GM06990 (cell line): Measurements from ENCODE around the gene ACAT1.
"Not testable (repeated sequence)": the region's sequence is repeated elsewhere in the genome, so short reads cannot be mapped to it uniquely, and the experiment has no call there.

ENCODE experiments used
- DNase-seq: peaks from one replicate; pipeline ENCODE4 v3.0.0-alpha.2; 2011; ENCODE audit not compliant: insufficient read length; ENCODE audit errors: extremely low read depth
- H3K27me3 ChIP-seq: replicated peaks from 2 replicates; pipeline ENCODE4 v1.6.0; 2011; ENCODE audit warnings: low read length; ENCODE audit not compliant: control insufficient read depth, insufficient read depth
- H3K36me3 ChIP-seq: 2 replicates; pipeline ENCODE4 v1.5.1; 2011; ENCODE audit warnings: low read length; ENCODE audit not compliant: control insufficient read depth, insufficient read depth
- H3K4me3 ChIP-seq: replicated peaks from 2 replicates; pipeline ENCODE4 v1.5.1; 2011; ENCODE audit warnings: low read depth, mild to moderate bottlenecking, control low read depth, low read length
- TF ChIP-seq, protein P1 (sequence below): IDR thresholded peaks from 2 replicates; pipeline ENCODE4 v1.5.1; 2011; ENCODE audit warnings: low read length, control low read depth, mild to moderate bottlenecking, inconsistent platforms; ENCODE audit not compliant: insufficient read depth, poor library complexity, severe bottlenecking

The ACAT1 gene

GRCh38 chr11:108117746-108118371 is 3.5 kb upstream of the ACAT1 start:
- H3K4me3 ChIP-seq = no peak overlapping the region
- H3K27me3 ChIP-seq = no peaks in the 10 kb centered on the region
- DNase-seq = peak; percentile 26
- TF ChIP-seq, protein P1, sequence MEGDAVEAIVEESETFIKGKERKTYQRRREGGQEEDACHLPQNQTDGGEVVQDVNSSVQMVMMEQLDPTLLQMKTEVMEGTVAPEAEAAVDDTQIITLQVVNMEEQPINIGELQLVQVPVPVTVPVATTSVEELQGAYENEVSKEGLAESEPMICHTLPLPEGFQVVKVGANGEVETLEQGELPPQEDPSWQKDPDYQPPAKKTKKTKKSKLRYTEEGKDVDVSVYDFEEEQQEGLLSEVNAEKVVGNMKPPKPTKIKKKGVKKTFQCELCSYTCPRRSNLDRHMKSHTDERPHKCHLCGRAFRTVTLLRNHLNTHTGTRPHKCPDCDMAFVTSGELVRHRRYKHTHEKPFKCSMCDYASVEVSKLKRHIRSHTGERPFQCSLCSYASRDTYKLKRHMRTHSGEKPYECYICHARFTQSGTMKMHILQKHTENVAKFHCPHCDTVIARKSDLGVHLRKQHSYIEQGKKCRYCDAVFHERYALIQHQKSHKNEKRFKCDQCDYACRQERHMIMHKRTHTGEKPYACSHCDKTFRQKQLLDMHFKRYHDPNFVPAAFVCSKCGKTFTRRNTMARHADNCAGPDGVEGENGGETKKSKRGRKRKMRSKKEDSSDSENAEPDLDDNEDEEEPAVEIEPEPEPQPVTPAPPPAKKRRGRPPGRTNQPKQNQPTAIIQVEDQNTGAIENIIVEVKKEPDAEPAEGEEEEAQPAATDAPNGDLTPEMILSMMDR = peak; percentile 44
- H3K36me3 ChIP-seq = no peaks in the 10 kb centered on the region

DNA sequence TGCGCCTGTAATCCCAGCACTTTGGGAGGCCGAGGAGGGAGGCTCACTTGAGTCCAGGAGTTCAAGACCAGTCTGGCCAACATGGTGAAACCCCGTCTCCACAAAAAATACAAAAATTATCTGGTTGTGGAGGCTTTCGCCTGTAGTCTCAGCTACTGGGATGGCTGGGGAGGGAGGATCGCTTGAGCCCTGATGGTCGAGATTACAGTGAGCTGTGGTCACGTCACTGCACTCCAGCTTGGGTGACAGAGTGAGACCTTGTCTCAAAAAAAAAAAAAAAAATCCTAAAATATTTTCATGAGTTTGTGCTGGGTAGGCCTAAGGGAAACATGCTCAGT is 462 bp upstream of the ACAT1 start:
- DNase-seq, H3K36me3 ChIP-seq, H3K27me3 ChIP-seq: not testable (repeated sequence)
- H3K4me3 ChIP-seq = peak overlapping the region; percentile 86

DNA sequence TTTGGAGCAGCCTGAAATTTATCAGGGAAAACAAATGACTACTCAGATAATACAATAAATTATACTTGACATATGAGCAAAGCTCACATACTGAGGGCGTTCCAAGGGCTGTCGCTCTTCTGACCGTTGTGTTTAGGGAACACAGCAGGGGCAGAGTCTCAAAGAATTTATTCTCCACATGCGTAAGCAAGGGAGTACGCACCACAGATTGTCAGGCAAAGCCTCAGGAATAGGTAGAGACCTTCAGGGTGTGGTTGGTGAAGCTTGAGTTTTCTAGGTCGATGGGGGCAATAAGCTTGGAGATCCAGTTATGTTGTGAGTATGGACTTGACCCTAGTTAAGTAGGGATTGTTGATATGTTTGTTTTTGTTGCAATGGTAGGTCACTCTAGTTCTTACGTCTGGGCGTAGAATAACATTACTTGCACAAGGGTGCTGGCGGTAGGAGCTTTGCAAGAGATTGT is 830 bp downstream of the ACAT1 start:
- H3K36me3 ChIP-seq = no peaks in the 10 kb centered on the region
- DNase-seq = no peak
- peak overlapping the region; percentile 86 for H3K4me3 ChIP-seq
- TF ChIP-seq, protein P1 = no peak
- H3K27me3 ChIP-seq = no peaks in the 10 kb centered on the region

DNA sequence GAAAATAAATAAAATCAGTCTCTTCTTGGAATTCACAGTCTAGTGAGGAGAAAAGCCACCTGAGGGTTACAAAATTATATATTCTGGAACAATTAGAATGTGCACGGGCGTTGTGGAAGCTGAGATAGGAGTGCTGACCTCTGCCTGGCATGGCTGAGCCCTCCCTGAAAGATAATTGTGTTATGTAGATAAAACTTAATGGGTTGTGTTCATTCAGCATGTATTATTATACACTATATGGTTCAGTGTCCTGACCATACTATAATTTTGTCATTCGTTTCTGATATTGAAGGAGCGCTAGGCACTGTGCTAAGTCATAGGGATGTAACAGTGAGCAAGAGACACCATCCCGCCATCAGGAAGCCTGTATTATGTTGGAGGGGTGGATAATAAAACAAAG is 3.7 kb downstream of the ACAT1 start:
- TF ChIP-seq, protein P1 = no peak
- DNase-seq = no peak
- Histone ChIP-seq H3K27me3 (no peaks in the 10 kb centered on the region), H3K4me3 (no peak overlapping the region), H3K36me3 (no peaks in the 10 kb centered on the region; the same call in 1 of the 2 replicates)

- no peak for DNase-seq
- no peak overlapping the region for H3K4me3 ChIP-seq
- no peaks in the 10 kb centered on the region for H3K27me3 ChIP-seq
- TF ChIP-seq, protein P1 = no peak
- no peaks in the 10 kb centered on the region; the same call in none of the 2 replicates for H3K36me3 ChIP-seq
Measured at GRCh38 chr11:108128772-108129171, 7.4 kb downstream of the ACAT1 start.

- TF ChIP-seq, protein P1 = no peak
- no peaks in the 10 kb centered on the region; the same call in none of the 2 replicates for H3K36me3 ChIP-seq
- H3K4me3 ChIP-seq = no peak overlapping the region
- no peak for DNase-seq
- H3K27me3 ChIP-seq = no peaks in the 10 kb centered on the region
Measured at GRCh38 chr11:108131993-108132392, 10.6 kb downstream of the ACAT1 start.

DNA sequence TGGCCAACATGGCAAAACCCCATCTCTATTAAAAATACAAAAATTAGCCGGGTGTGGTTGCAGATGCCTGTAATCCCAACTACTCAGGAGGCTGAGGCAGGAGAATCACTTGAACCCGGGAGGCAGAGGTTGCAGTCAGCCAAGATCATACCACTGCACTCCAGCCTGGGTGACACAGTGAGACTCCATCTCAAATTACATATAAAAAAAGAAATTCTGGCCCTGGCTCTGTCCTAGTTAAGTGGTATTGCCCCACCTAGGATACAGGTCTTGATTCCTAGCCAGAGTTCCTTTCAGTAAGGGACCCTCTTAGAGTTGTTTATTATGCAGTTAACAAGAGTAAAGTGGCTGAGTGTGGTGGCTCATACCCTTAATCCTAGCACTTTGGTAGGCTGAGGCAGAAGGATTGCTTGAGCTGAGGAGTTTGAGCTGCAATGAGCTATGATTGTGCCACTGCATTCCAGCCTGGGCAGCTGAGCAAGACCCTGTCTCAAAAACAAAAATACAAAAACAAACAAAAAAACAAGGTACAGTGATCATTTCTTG is 11.7 kb downstream of the ACAT1 start:
- DNase-seq, H3K27me3 ChIP-seq, H3K4me3 ChIP-seq, H3K36me3 ChIP-seq: not testable (repeated sequence)
